HG03469 (cell line): ENCODE results near the gene CA12.
"Not testable (repeated sequence)": the region's sequence is repeated elsewhere in the genome, so short reads cannot be mapped to it uniquely, and the experiment has no call there.

Experiments used
- ATAC-seq: cut with Tn5 transposase; IDR thresholded peaks from one replicate; pipeline ENCODE4 v1.9.1; 2021; ENCODE audit warnings: mild to moderate bottlenecking, moderate library complexity, moderate number of reproducible peaks; ENCODE audit not compliant: unreplicated experiment

CA12 gene

DNA sequence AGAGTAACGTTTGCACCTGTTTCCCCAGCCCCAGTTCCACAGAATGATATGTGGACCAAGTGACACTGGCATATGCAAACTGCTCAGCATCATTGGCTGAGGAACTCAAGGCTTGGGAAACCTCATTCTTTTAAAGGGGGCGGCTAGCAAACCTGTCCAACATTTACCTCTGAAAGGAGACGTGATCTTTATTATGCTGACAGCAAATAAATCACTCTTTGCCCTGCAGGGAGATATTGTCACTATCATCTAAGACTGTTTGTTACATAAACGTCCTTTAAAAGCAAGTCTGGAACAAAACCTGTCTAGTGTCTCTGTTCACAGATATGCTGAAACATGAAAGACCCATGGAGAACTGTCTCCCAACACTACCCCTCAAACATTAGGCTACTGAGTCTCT, 21.5 kb downstream of the CA12 start:
- ATAC-seq, result no peak

DNA sequence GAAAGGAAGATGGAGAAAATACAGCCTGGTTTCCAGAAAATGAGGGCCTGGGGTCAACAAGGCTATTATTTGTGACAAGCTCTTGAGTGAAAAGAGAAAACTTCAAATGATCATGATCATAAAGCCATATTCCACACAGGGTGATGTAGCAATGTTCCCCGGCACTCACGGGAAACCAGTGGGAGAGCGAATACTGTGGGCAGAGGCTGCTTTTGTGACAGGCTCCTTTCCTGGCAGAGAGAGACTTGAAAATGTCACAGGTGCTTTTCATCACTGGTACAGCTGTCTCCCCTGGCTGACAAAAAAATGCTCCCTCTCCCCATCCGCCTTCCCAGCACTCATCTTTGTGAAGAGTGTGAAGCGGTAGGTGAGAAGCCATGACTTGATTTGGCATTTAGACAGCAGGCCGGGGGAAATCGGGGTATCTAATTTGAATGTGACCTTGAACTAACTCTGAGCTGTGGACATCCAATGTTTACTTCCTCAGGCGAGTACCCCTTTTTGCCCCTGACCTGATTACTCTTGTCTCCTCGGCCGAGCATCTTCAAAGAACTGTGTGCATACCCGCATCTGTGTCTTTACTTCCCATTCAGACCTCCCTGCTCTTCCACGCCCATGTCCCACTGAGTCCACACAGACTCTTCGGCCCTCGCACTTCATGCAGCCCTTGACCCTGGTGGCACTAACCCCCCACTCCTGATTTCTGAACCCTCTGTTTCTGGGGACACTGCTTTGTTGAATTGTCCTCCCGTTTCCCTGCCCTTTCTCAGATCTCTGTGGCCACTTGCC, 23.2 kb downstream of the CA12 start:
- no peak for ATAC-seq

DNA sequence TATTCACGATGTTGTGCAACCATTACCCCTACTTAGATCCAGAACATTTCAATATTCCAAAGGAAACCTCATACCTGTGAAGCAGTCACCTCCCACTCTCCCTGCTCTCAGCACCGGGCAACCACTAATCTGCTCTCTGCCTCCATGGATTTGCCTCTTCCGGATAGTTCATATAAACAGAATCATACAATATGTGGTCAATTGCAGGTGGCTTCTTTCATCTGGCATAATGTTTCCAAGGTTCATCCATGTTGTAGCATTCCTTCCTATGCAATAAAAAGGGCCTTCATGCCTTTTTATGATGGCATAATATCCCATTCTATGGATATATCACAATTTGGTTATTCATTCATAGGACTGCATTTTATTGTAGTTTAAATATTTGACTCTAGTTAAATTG, 23.9 kb downstream of the CA12 start:
- ATAC-seq, result no peak

DNA sequence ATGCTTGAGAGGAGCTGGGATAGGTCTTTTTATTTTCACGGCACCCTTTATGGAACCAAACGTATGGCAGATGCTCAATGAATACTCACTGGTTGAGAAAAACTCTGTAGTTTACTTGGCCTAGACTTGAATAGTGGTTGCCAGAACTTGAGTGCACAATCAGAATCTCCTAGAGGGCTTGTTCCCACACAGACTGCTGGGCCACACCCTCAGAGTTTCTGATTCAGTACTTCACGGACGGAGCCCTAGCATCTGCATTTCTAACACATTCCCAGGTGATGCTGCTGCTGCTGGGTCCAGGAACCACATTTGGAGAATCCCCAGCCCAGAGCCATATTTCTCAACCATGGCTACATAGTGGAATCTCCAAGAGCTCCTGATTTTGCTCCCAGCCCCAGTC, 24.6 kb downstream of the CA12 start:
- ATAC-seq, result no peak

DNA sequence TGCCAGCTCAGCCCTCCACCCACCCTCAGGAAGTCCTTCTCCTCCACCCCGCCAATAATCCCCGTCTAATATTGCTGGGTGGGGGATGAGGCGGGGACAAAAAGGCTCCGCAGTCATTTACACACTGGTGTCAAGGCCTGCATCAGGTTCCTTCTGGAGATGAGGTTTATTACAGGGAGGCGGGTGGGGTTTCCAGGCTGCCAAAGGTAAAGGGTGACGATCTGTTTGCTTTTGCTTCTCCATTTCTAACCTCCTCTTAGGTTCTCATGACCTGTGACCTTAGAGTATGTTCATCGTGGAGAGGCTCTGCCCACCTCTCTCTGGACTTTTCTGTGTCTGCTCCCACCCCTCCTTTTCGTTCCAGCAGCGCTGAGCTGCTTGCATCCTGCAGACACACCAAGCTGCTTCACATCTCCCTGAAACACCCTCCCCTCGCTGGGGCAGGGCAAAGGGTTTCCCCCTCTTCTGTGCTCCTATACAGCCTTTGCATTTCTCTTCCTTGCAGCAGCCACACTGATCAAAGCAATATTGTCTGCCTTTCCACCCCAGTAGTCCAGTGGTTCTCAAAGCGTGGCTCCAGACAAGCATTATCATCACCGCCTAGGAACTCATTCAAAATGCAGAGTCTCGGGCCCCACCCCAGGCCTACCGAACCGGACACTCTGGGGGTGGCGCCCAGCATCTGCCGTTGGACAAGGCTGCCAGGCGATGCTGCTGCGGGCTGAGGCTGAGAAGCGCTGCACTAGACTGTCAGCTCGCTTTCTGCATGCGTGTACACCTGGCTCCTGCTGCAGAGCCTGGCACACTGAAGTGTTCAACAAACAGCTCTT, 26.6 kb downstream of the CA12 start:
- no peak for ATAC-seq

DNA sequence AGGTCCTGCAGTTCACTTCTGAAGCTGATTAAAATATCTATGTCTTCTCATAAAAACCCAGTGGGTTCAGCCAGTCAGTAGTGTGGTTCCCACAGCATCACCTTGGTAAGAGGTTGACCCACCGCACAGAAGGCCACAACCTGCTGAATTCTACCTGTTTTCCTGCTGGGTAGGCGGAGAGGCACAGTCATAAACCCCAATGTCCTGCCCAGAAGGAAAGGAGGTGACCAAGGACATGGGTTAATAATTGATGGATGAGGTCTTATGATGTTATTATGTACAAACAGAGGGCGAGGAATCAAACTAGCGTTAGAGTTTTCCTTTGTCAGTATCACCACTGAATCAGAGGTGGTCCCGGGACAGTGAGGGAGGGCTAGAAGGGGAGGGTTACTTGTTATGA, 27.8 kb downstream of the CA12 start:
- ATAC-seq, result no peak

DNA sequence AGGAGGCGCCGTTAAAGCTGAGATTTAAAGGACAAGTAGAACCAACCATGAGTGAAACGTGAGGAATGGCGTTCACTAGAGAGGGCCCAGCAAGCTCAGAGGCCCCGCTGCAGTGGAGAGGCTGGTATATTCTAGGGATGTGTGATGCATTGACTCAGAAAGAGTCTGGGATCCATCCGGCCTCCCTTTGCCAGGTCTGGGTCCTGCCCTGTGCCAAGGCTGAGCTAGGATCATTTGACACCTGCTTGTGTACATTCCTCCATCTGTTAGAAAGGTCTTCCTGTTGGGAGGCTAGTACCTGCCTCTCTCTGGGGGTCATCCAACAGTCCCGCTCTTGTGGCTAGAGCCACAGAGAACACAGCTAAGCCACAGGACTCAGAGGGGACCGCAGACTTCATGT, 28.4 kb downstream of the CA12 start:
- no peak for ATAC-seq

DNA sequence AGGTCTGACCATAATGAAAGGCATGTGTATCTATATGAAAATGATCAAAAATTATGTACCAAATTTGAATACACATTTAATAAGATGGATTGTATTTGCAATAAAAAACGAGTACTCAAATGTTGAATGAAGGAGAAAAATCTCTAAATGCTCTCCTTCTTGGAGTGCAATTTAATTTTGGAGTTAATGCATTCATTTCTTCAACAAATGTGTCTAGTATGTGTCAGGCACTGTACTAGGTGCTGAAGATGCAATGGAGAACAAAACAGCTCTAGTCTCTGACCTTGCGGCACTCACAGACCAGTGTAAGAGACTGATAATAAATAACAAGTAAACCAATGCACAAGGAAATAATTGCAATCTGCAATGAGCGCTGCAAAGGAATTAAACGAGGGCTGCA, 28.8 kb downstream of the CA12 start:
- no peak for ATAC-seq

DNA sequence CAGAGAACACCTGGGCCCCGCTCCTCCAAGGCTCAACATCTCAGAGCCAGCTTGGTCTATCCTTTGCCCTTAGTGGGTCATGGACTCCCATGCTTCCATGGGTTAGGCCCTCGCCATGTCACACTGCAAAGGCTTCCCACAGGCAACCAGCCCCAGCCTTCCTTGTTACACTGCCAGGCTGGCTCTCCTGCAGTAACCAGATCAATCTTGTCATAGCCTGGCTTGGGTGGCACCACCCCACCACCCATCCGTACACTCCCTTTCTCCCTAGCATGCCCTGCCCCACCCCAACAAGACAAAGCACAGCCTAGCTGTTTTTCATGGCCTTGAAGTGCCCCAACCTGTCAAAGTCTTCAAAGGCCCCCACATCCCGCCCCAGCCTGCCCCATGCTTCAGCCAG, 30.5 kb downstream of the CA12 start:
- ATAC-seq, result no peak

DNA sequence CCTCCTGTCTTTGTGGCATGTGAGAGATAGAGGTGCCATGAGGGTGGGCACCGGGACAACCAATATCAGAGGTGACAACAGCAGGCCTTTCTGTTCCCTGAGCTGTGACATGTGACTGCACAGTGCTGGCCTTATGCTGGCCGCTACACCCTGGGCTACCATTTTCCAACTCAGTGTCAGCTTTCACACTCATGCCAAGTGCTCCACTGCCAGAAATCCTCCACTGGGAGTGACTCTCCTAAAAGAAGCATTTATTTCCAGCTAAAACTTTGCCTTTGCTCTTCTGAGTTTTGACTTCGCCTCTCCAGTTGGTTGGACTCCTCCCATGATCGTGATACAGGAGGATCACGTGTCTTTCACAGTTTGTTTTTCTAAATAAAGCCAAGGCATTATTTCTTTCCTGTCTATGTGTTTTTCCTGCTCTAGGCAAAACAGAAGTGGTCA, 31.4 kb downstream of the CA12 start:
- no peak for ATAC-seq

DNA sequence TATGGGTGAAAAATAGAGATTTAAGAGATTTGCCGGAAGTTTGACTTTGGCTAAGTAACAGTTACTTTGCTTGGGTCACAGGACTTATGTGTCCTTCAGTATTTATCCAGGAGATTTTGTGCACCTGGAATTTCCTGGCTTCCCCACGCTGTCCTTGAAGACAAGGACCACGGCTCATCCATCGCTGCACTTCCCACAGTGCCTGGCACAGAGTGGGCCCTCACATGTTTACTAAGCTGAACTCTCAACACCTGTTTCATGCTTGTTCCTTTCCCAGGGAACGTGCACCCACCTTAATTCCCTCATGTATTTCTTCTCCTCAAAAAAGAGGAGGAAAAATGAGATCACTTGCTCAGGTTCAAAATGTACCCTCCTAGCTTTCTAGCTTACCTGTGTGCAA, 32.0 kb downstream of the CA12 start:
- no peak for ATAC-seq

DNA sequence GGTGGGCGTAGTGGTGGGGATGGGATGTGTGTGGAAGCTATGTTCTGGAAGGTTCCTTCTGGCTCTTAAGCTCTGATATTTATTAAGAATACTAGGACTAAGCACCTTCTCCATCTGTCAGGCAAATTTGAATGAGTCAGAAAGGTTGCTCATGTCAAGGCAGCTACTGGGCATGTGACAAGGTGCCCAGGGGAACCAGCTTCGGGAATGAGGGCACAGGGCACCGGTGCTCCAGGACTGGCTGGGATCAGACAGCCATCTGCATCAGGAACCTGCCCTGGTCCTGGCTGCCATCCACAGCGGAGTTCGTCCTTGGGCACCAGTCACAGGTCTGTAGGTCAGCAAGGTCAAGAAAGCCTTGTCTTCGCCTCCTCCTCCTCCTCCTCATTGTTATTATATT, 32.5 kb downstream of the CA12 start:
- ATAC-seq, result no peak

DNA sequence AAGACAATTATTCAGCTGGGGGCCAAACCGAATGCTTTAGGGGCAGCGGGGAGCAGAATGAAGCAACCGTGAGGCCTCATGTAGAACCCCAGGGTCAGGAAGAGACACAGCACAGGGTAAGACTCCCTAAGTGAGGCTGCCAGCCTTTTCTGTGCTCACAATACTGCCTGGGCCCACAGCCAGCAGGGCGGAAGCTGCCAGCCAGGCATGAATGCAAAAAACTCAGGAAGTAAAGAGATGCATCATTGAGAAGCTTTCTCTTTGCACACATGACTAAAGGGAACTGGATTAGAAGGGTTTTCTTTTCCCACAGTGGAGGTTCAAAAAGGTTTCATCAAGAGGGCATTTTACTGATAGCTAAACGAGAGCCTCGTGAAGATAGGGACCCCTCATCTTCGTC, 33.3 kb downstream of the CA12 start:
- no peak for ATAC-seq

DNA sequence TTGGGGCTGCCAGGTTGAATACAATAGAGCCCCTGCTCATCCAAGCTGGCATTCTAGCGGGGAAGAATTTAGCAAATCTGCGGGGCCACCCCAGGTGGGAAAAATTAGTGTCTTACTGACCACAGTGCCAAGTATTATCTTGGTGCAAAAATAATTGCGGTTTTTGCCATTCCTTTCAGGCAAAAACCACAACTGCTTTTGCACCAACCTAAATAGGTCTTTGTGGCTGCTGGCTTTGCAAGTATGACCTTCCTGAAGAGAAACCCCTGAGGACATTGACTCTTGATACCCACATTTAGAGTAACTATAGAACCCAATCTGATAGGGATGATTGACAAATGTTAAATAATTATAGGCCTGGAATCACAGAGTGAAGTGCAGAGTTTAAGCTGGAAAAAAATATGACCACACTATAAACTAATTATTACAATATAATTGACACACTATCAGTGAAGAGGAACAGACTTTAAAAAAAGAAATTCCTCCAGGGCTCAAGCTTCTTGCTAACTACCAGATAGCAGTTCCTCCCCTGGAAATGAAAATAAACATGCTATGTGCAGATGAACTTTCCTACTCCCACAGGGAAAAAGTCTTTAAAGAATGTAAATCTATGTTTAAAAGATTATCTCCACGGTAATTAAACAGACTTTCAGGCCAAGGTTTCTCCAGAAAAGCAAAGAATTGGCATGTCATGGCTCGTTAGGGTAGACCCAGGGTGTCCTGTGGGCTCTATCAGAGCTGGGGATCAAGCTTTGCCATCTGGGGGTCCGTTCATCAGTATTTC, 34.4 kb downstream of the CA12 start:
- no peak for ATAC-seq

DNA sequence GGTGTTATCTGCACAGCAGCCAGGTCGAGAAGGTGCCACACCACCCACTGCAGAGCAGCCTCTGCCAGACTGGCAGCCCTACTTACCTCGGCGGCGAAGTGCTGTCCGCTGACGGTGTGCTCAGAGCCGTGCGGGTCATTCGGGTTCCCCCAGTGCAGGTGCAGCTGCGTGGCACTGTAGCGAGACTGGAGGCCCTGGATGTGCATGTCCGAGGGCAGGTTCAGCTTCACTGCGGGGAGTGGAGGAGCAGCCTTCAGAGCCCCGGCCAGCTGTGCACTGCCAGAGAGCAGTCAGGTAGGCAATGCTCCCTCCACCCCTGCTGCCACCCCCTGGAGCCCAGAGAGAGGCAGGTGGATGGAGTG, 36.3 kb downstream of the CA12 start:
- ATAC-seq, result no peak

DNA sequence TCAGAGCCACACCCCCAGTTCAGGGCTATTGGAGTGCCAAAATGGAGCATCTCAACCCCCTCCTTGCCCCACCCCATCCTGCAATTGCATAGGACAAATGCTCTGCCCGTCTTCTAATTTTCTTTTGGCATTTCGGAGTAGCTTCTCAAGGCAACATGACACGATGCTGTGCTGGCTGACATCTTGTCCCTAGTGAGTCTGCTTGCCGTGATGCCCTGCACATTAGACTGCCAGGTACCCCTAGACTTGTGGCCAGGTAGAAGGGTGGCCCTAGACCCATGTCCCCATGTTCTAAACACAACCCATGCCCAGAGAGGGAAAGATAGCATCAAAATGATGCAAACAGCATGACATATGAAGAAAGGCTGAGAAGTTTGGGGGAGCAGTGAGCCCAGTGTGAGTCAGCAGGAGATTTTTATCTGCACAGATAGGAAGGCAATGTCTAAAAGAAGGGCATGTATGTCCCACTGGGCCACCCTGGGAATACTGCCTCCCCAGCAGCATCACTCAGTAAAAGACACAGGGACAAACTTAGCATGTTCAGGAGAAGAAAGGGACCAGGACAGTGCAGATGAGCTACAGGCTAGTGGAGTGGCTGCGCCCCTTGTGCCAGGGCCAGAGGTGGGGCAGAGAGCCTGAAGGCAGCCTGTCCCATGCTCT, 36.8 kb downstream of the CA12 start:
- ATAC-seq, result no peak

DNA sequence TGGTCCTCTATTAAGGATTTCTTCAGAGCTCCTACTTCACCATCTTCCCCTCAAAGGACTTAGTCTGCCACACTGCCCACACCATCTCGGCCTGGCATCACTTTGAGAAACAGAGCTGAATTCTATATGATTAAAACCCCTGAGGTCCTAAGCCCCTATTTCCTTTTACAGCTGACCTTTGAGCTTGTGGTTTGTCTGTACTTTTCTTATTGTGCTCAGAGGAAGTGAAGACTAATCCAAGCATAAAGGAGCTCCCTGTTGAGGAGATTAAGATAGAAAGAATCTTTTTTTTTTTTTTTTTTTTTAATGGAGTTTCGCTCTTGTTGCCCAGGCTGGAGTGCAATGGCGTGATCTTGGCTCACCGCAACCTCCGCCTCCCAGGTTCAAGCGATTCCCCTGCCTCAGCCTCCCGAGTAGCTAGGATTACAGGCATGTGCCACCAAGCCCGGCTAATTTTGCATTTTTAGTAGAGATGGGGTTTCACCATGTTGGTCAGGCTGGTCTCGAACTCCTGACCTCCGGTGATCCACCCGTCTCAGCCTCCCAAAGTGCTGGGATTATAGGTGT, 38.6 kb downstream of the CA12 start:
- ATAC-seq, result not testable (repeated sequence)

DNA sequence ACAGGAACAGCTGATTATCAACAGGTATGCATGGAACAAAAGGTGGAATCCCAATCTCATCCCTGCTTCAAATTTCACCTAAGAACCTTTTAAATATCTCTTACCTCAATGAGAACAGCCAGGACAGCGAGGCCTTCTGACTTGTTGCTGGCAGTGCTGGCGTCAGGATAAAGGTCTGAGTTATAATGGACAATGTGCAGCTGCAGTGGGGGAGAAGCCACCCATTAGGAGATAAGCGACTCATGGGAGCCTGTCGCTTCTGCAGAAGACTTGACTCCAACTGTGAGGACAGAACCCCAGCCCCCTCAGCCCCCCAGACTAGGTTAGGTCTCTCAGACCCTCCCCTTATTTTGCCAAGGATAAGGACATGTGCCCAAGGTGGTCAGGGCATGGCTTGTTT, 39.7 kb downstream of the CA12 start:
- ATAC-seq, result no peak

DNA sequence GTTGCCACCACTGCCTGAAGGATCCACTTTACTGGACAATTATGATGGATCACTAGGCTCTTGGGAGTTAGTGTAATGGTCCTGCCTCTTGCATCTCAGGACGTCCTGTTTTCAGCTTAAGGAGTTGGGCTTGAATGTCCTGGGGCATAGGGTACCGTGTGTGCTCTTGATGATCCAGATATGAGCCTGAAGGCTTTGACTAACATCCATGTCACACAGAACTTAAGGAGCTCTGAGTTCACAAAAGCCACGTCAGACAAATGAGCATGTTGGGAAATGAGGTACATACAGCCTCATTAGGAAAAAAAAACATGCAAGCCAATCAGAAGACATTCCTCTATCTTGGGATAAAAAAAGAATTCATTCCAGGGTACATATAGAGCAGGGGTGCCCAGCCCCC, 40.8 kb downstream of the CA12 start:
- ATAC-seq, result no peak

DNA sequence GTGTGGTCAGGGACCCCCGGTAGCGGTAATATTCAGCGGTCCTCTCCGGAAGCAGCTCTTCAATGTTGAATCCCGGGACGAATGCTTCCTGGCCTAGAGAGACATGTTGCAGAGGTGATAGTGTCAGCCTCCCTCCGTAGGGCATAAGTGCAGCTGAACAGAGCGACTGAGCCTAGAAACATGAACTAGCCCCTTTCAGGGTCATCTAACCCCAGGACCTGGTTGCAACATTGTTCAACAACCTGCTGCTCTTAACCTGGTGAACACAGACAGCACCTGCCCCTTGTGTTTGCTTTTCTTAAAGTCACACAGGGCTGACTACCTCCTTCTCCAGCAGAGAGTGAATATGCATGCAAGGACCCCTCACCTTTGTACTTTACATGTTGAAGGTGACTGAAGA, 41.3 kb downstream of the CA12 start:
- ATAC-seq, result no peak

DNA sequence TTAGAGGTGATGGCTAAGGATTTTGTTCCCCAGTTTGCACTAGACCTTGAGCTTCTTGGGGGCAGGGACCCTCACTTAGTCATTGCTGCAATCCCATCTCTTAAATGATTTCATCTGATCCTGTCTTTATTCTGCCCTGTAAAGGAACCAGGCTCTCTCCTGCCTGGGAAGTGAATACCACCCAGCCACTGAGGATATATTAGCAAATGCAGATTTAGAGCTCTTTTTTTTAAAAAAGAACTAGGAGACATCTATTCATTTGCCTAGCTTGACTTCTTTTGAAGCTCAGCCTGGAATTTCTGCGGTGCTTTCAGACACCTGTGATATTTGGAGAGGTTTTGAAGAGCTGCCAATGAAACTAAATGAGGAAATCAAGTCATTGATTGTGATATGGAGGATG, 41.8 kb downstream of the CA12 start:
- ATAC-seq, result no peak
